Rectal smooth muscle tissue (tissue), 1 donor: ENCODE results near the gene GNG7.
"Not testable (repeated sequence)": the region's sequence is repeated elsewhere in the genome, so short reads cannot be mapped to it uniquely, and the experiment has no call there.

Experiments
- H3K27ac ChIP-seq: one replicate; pipeline ENCODE4 v1.7.0; 2013; ENCODE audit warnings: low read depth, low read length, inconsistent platforms
- H3K27me3 ChIP-seq: one replicate; pipeline ENCODE4 v1.7.0; 2013; ENCODE audit warnings: low read length; ENCODE audit not compliant: control insufficient read depth, insufficient read depth
- H3K36me3 ChIP-seq: one replicate; pipeline ENCODE4 v1.7.0; 2013; ENCODE audit warnings: low read length; ENCODE audit not compliant: control insufficient read depth, insufficient read depth
- H3K4me1 ChIP-seq: one replicate; pipeline ENCODE4 v1.7.0; 2013; ENCODE audit warnings: low read length; ENCODE audit not compliant: control insufficient read depth, insufficient read depth
- H3K4me3 ChIP-seq: one replicate; pipeline ENCODE4 v1.7.0; 2013; ENCODE audit warnings: low read length
- H3K9ac ChIP-seq: one replicate; pipeline ENCODE4 v1.7.0; 2013; ENCODE audit warnings: low read length

The GNG7 gene

DNA sequence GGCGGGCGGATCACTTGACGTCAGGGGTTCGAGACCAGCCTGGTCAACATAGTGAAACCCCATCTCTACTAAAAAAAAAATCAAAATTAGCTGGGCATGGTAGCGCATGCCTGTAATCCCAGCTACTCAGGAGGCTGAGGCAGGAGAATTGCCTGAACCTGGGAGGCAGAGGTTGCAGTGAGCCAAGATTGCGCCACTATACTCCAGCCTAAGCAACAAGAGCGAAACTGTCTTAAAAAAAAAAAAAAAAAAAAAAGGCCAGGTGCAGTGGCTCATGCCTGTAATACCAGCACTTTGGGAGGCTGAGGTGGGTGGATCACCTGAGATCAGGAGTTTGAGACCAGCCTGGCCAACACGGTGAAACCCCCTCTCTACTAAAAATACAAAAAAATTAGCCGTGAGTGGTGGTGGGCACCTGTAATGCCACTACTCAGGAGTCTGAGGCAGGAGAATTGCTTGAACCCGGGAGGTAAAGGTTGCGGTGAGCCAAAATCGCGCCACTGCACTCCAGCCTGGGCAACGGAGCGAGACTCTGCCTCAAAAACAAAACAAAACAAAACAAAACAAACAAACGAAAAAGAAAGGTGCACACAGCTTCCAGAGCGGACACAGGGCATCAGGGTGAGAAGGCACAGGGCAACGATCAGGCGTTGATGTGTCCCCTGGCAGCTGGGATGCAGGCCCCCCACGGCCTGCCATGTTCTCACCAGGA lies 156.9 kb downstream of the GNG7 start:
- Histone ChIP-seq H3K27ac (peak overlapping the region; percentile 95), H3K4me1 (peaks cover 30% of the 10 kb centered on the region)
- not testable (repeated sequence) for H3K4me3 ChIP-seq, H3K9ac ChIP-seq, H3K27me3 ChIP-seq, H3K36me3 ChIP-seq

DNA sequence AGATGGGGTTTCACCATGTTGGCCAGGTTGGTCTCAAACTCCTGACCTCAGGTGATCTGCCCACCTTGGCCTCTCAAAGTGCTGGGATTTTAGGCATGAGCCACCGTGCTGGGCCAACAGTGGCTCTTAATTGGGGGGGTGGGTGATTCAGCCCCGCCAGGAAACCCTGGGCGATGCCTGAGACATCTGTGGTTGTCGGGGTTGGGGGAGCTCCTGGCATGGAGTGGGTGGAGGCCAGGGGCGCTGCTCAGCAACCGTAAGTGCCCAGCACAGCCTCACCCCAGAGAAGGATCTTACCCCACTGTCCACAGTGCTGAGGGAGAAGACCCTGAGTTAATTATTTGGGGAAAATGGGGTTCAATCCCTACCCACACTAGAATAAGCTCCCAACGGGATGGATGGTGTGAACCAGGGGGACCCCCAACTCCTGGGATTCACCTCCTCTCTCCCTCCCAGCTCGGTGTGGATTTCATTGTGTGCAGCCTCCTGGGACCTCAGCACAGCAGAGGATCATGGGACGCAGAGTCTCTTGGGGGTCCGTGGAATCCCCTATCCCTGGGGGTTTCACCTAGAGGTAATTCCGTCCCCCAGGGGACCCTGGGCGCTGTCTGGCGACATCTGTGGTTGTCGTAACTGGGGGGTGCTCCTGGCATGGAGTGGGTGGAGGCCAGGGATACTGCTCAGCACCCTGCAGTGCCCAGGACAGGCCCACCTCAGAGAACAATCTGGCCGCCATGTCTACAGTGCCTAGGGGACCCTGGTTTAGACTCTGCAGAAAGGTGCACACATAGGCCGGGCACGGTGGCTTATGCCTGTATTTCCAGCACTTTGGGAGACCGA lies 157.7 kb downstream of the GNG7 start:
- H3K36me3 ChIP-seq, result no peaks in the 10 kb centered on the region
- no peaks in the 10 kb centered on the region for H3K27me3 ChIP-seq
- H3K27ac ChIP-seq, result peak overlapping the region; percentile 95
- H3K9ac ChIP-seq, result no peak overlapping the region
- H3K4me1 ChIP-seq, result peaks cover 30% of the 10 kb centered on the region
- H3K4me3 ChIP-seq, result no peak overlapping the region

DNA sequence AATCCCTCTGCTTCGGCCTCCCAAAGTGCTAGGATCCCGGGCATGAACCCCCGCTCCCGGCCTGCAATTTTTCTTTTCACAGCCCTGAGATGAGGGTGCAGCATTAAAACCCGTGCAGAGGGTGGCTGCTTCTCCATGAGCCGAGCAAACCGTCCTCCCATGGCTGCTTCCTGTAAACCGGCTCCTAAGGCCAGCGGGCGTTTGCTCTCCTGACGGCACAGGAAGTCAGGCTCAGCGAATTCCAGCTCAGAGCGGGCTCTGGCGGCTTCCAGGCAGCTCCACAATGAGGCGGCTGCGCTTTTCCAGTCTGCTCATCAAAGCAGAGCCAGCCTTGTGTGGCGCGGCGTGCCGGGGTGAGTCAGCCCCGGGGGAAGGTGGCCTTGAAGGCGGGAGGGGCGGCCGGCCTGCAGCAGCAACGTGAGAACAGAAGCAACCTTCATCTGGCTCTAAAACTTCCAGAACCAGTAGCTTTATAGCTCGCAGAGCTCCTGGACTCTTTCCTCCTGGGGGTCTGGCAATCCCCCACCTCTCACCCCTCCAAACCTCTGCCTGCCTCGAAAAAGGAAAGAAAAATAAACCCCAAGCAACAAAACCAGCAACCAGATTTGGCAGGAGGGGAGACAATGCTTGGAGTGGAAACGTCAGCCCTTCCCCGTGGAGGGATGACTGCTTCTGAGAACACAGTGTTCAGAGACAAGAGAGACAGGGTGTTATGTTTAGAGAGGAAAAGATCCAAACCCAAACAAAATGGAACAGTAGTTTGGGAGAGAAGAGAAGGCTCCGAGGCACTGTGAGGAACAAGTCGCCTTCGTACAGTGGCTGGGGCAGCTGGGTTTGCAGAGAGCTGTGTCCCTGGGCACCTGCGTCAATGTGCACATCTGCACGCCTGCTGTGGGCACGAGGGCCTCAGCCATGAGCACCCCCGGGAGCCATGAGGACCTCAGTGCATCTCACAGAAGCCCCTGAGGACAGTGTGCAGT lies 158.7 kb downstream of the GNG7 start:
- Histone ChIP-seq H3K27me3 (no peaks in the 10 kb centered on the region), H3K9ac (no peak overlapping the region), H3K4me3 (peak overlapping the region; percentile 48), H3K4me1 (peaks cover 30% of the 10 kb centered on the region), H3K27ac (peak overlapping the region; percentile 95), H3K36me3 (no peaks in the 10 kb centered on the region)

DNA sequence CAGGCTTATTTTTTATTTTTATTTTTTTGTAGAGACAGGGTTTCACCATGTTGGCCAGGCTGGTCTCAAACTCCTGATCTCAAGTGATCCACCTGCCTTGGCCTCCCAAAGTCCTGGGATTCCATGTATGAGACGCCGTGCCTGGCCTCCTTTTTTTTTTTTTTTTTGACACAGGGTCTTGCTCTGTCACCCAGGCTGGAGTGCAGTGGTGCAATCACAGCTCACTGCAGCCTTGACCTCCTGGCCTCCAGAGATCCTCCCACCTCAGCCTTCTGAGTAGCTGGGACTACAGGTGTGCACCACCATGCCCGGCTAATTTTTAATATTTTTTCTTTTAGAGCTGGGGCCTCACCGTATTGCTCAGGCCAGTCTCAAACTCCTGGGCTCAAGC lies 159.4 kb downstream of the GNG7 start:
- H3K27me3 ChIP-seq, H3K36me3 ChIP-seq, H3K9ac ChIP-seq: not testable (repeated sequence)
- peak overlapping the region; percentile 48 for H3K4me3 ChIP-seq
- peaks cover 30% of the 10 kb centered on the region for H3K4me1 ChIP-seq
- peak overlapping the region; percentile 95 for H3K27ac ChIP-seq

DNA sequence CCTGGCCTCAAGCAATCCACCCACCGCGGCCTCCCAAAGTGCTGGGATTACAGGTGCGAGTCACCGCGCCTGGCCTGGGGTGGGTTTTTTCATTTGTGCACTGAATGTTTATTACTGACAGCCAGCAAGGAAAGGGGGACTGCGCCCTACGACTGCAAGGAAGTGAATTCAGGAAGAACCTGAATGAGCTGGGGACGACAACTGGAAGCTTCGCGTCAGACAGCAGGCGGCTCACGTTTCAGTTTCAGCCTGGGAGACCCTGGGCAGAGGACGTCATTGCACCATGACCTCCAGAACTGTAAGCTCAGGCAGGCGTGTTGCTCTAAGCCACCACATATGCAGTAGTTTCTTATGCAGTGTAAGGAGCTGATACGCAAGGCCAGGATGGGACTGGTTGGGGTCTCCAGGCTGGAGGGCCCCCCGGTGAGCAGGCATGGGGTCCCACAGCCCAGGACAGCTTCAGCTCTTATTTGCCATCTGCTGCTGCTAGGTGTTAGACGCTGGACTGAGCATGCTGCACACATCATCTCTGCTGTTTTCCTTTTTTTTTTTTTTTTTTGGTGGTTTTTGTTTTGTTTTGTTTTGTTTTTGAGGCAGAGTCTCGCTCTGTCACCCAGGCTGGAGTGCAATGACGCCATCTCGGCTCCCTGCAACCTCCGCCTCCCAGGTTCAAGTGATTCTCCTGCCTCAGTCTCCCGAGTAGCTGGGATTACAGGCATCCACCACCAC lies 160.0 kb downstream of the GNG7 start:
- Histone ChIP-seq H3K36me3 (no peaks in the 10 kb centered on the region), H3K4me3 (no peak overlapping the region), H3K27me3 (no peaks in the 10 kb centered on the region), H3K9ac (no peak overlapping the region), H3K27ac (peak overlapping the region; percentile 95), H3K4me1 (peaks cover 30% of the 10 kb centered on the region)

DNA sequence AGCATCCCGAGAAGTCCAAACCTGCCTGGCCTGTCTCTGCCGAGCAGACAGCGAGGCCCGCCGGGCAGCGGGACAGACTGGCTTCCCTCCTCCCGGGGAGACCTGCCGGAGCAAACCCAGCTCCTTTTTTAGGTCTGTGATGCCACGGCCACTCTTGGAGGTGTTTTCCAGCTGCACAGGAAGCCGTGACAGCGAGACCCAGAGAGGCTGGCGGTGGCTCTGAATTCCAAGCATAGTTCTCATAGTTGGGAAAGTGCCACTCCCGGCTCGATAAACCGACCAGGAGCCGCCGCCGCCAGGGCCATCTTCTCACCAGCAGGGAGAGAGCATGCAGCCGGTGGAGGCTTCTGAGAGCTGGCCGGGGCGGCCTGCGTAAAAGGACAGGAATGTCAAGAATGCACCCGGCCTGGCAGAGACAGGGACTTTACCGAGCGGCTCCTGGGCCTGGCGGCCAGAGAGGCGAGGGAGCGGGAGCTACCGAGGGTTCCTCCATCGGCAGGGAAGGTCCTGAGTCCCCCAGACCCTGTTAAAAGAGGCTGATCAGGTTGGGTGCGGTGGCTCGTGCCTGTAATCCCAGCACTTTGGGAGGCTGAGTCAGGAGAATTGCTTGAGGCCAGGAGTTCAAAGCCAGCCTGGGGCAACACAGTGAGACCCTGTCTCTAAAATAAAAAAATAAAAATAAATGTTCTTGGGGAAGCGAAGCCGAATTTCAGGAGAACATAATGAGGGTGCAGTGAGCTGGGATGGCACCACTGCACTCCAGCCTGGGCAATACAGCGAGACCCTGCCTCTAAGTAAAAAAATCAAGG lies 161.6 kb downstream of the GNG7 start:
- no peak overlapping the region for H3K9ac ChIP-seq
- H3K27ac ChIP-seq, result peak overlapping the region; percentile 95
- H3K4me1 ChIP-seq, result peaks cover 30% of the 10 kb centered on the region
- no peaks in the 10 kb centered on the region for H3K36me3 ChIP-seq
- peak overlapping the region; percentile 51 for H3K4me3 ChIP-seq
- H3K27me3 ChIP-seq, result no peaks in the 10 kb centered on the region

DNA sequence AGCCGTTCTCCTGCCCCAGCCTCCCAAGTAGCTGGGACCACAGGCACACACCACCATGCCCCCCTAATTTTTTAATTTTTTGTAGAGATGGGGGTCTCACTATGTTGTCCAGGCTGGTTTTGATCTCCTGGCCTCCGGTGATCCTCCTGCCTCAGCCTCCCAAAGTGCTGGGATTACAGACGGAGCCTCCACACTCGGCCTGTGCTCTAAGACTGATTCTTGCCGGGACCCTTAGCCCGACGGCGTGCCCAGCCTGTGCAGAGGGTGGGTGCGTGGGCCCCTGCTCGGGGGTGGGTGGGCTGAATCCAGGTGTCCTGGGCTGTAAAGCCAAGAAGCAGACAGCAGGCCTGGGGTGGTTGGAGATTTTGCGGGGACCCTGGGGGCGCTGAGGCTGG lies 162.2 kb downstream of the GNG7 start:
- Histone ChIP-seq H3K4me1 (peaks cover 30% of the 10 kb centered on the region), H3K9ac (no peak overlapping the region), H3K27ac (peak overlapping the region; percentile 95), H3K4me3 (peak overlapping the region; percentile 51), H3K27me3 (no peaks in the 10 kb centered on the region), H3K36me3 (no peaks in the 10 kb centered on the region)

DNA sequence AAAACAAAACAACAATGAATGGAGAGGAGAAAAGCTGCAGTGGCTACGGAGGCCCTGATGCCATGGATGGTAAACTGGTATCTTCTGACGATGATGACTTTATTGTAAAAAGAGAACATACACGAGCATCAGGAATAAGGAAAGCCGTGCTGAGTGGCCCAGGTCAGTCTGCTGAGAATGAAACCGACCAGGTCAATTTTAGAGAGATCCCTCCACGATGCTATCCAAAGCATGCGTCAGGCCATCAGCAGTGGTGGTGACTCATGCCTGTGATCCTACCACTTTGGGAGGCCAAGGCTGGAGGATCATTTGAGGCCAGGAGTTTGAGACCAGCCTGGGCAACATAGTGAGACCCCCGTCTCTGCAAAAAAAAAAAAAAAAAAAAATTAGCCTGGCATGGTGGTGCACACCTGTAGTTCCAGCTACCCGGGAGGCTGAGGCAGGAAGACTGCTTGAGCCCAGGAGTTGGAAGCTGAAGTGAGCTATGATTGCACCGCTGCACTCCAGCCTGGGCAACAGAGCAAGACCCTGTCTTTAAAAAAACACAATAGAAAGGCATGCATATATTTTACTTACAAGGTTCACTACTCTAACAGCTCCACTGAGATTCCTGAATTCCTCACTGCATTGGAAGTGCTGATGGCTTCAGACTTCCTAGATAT lies 164.3 kb downstream of the GNG7 start:
- no peaks in the 10 kb centered on the region for H3K36me3 ChIP-seq
- H3K27ac ChIP-seq, result no peak overlapping the region
- H3K9ac ChIP-seq, result no peak overlapping the region
- no peaks in the 10 kb centered on the region for H3K27me3 ChIP-seq
- H3K4me1 ChIP-seq, result peaks cover 20% of the 10 kb centered on the region
- no peak overlapping the region for H3K4me3 ChIP-seq

DNA sequence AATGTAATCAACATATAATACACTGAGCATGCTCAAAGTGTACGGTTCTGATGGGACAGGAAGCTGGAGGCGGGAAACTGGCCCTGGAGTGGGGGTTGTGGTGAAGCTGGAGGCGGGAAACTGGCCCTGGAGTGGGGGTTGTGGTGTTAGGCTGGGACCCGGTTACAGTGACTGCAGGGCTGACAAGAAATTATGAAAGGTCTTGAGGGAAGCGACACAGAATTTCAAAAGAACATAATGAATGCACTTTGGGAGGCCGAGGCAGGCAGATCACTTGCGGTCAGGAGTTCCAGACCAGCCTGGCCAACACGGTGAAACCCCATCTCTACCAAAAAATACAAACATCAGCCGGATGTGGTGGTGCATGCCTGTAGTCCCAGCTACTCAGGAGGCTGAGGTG lies 164.9 kb downstream of the GNG7 start:
- not testable (repeated sequence) for H3K27me3 ChIP-seq, H3K36me3 ChIP-seq, H3K4me3 ChIP-seq, H3K27ac ChIP-seq, H3K9ac ChIP-seq
- H3K4me1 ChIP-seq, result peaks cover 14% of the 10 kb centered on the region

DNA sequence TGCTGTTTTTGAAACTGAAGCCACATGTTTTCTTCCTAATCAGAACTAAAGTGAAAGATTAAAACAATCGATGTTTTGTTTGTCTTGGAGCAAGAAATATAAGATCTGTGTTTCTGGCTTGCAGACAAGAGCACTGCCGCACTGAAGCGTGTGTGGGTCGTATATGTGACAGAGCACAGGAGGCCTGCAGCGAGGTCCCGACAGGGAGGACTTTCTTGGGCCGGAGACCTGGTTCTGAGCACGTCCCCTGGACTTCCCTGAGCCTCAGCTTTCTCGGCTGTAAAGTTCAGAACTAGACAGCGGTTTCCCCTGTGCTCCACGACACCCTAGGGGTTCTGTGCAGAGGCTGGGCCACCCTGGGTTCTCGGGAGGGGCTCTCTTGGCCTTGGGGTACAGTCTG lies 166.0 kb downstream of the GNG7 start:
- no peaks in the 10 kb centered on the region for H3K36me3 ChIP-seq
- peaks cover 6% of the 10 kb centered on the region for H3K4me1 ChIP-seq
- no peak overlapping the region for H3K9ac ChIP-seq
- H3K27me3 ChIP-seq, result no peaks in the 10 kb centered on the region
- H3K4me3 ChIP-seq, result no peak overlapping the region
- H3K27ac ChIP-seq, result no peak overlapping the region
